Kidney epithelial cell (primary cell): ENCODE results near the gene H2BK1. TPM values are rescaled to one million over a fixed set of nuclear protein-coding genes. Genes with fewer than 3 reads are reported as not detected.

Source experiments
- DNase-seq: peaks from one replicate; pipeline ENCODE4 v3.0.0-alpha.2; 2010; ENCODE audit warnings: low read depth
- H3K27me3 ChIP-seq: 2 replicates; pipeline ENCODE4 v1.6.0; 2011; ENCODE audit warnings: low read length; ENCODE audit not compliant: control insufficient read depth, insufficient read depth
- H3K36me3 ChIP-seq: 2 replicates; pipeline ENCODE4 v1.5.1; 2011; ENCODE audit warnings: low read length; ENCODE audit not compliant: control insufficient read depth, insufficient read depth
- H3K4me3 ChIP-seq: 2 replicates; pipeline ENCODE4 v1.5.1; 2011; ENCODE audit warnings: low read depth, mild to moderate bottlenecking, control low read depth, low read length
- CTCF ChIP-seq: IDR thresholded peaks from 2 replicates; pipeline ENCODE4 v1.5.1; 2011; ENCODE audit warnings: mild to moderate bottlenecking, moderate library complexity, low read length, control low read depth, inconsistent platforms; ENCODE audit not compliant: insufficient read depth, poor library complexity, severe bottlenecking
- total RNA-seq: library from RNA; depleted of rRNA; stranded (reverse); fragments of >200 nt; gene quantifications from 2 replicates; pipeline ENCODE4 v1.2.3, GENCODE V29; 2015

Gene H2BK1
- total RNA-seq, 1 donor from 2014 or later, result not detected

- Histone ChIP-seq H3K36me3 (peaks cover 1% of the 10 kb centered on the region), H3K4me3 (no peak overlapping the region), H3K27me3 (peaks cover 5% of the 10 kb centered on the region)
- no peak for DNase-seq
- TF ChIP-seq CTCF, result no peak
These were observed 30.2 kb upstream of the H2BK1 start for GRCh38 chr7:151240536-151240935.

- DNase-seq, result no peak
- no peak for TF ChIP-seq CTCF
- peaks cover 2% of the 10 kb centered on the region for H3K27me3 ChIP-seq
- H3K4me3 ChIP-seq, result no peak overlapping the region
- H3K36me3 ChIP-seq, result peaks cover 2% of the 10 kb centered on the region
These were observed 29.7 kb upstream of the H2BK1 start for GRCh38 chr7:151239837-151240459.

GRCh38 chr7:151238924-151239836 is 28.9 kb upstream of the H2BK1 start:
- no peak for DNase-seq
- H3K36me3 ChIP-seq, result peaks cover 2% of the 10 kb centered on the region
- no peak for TF ChIP-seq CTCF
- no peak overlapping the region for H3K4me3 ChIP-seq
- no peaks in the 10 kb centered on the region for H3K27me3 ChIP-seq

GRCh38 chr7:151238190-151238810 is 28.0 kb upstream of the H2BK1 start:
- Histone ChIP-seq H3K36me3 (peaks cover 2% of the 10 kb centered on the region), H3K4me3 (no peak overlapping the region), H3K27me3 (no peaks in the 10 kb centered on the region)
- TF ChIP-seq CTCF, result no peak
- no peak for DNase-seq

- no peaks in the 10 kb centered on the region for H3K27me3 ChIP-seq
- H3K36me3 ChIP-seq, result peaks cover 2% of the 10 kb centered on the region
- H3K4me3 ChIP-seq, result no peak overlapping the region
- no peak for DNase-seq
- no peak for TF ChIP-seq CTCF
These were observed 27.2 kb upstream of the H2BK1 start for GRCh38 chr7:151237244-151238189.
